HepG2 (cell line): Measurements from ENCODE around the gene B4GALT4. TPM values are rescaled to one million over a fixed set of nuclear protein-coding genes. Genes with fewer than 3 reads are reported as not detected.

Experiments used
- AKAP8 ChIP-seq: sonication (generic); formaldehyde crosslinking; IDR thresholded peaks from 2 replicates; pipeline ENCODE4 v1.5.1; 2020; ENCODE audit warnings: mild to moderate bottlenecking, missing genetic modification reagents
- ARID4A ChIP-seq: sonication (generic); formaldehyde crosslinking; IDR thresholded peaks from 2 replicates; pipeline ENCODE4 v1.5.0; 2020; ENCODE audit warnings: mild to moderate bottlenecking, missing genetic modification reagents, borderline replicate concordance
- CBX1 ChIP-seq: IDR thresholded peaks from one replicate; pipeline ENCODE4 v1.6.1; 2016; ENCODE audit warnings: antibody characterized with exemption, low read depth
- GTF3A ChIP-seq: sonication (generic); formaldehyde crosslinking; conservative IDR thresholded peaks from 2 replicates; pipeline ENCODE4 v1.4.0; 2020; ENCODE audit warnings: mild to moderate bottlenecking, missing genetic modification reagents
- HHEX ChIP-seq: IDR thresholded peaks from 2 replicates; pipeline ENCODE4 v1.6.1; 2016; ENCODE audit warnings: control low read depth
- HNRNPLL ChIP-seq: fragments of 200-400 bp; formaldehyde crosslinking; IDR thresholded peaks from 2 replicates; pipeline ENCODE4 v1.6.1; 2017; ENCODE audit warnings: mild to moderate bottlenecking, low read depth, low read length; ENCODE audit not compliant: poor library complexity, severe bottlenecking
- MBNL3 ChIP-seq: fragments of 250-450 bp; sonication (Bioruptor Pico); conservative IDR thresholded peaks from 2 replicates; pipeline ENCODE4 v1.8.0; 2022; ENCODE audit warnings: mild to moderate bottlenecking, inconsistent platforms
- MED8 ChIP-seq: sonication (generic); formaldehyde crosslinking; IDR thresholded peaks from 2 replicates; pipeline ENCODE4 v1.8.1; 2023; ENCODE audit warnings: mild to moderate bottlenecking, missing genetic modification reagents; ENCODE audit not compliant: insufficient replicate concordance
- MYC ChIP-seq: sonication (generic); formaldehyde crosslinking; IDR thresholded peaks from 2 replicates; pipeline ENCODE4 v1.9.0; 2021; ENCODE audit warnings: missing genetic modification reagents, borderline replicate concordance
- NFKB2 ChIP-seq: sonication (generic); formaldehyde crosslinking; IDR thresholded peaks from 2 replicates; pipeline ENCODE4 v1.4.0; 2020; ENCODE audit warnings: missing genetic modification reagents, borderline replicate concordance
- NFKBIZ ChIP-seq: IDR thresholded peaks from 2 replicates; pipeline ENCODE4 v1.6.1; 2018; ENCODE audit warnings: missing genetic modification reagents, missing compliant biosample characterization
- SAP130 ChIP-seq: IDR thresholded peaks from 2 replicates; pipeline ENCODE4 v1.6.1; 2016; ENCODE audit warnings: low read depth
- ZMYM2 ChIP-seq: sonication (generic); formaldehyde crosslinking; IDR thresholded peaks from 2 replicates; pipeline ENCODE4 v1.8.0; 2022; ENCODE audit warnings: mild to moderate bottlenecking, missing genetic modification reagents
- ZNF18 ChIP-seq: sonication (generic); formaldehyde crosslinking; IDR thresholded peaks from 2 replicates; pipeline ENCODE4 v1.8.0; 2022; ENCODE audit warnings: mild to moderate bottlenecking, missing genetic modification reagents; ENCODE audit not compliant: insufficient replicate concordance
- ZNF441 ChIP-seq: sonication (generic); formaldehyde crosslinking; IDR thresholded peaks from 2 replicates; pipeline ENCODE4 v1.7.0; 2021; ENCODE audit warnings: missing genetic modification reagents, borderline replicate concordance
- ZNF574 ChIP-seq: sonication (generic); formaldehyde crosslinking; IDR thresholded peaks from 2 replicates; pipeline ENCODE4 v1.4.0; 2020; ENCODE audit warnings: missing genetic modification reagents
- ZNF703 ChIP-seq: sonication (generic); formaldehyde crosslinking; IDR thresholded peaks from 2 replicates; pipeline ENCODE4 v1.5.1; 2020; ENCODE audit warnings: missing genetic modification reagents, mild to moderate bottlenecking, moderate library complexity, borderline replicate concordance
- polyA plus RNA-seq, 8 experiments: library from polyadenylated mRNA; depleted of rRNA in 3 of 8; stranded (reverse) in 7 of 8; unstranded in 1 of 8; fragments of >200 nt; fragmentation: Illumina TruSeq in 4 of 8; extraction: Trizol in 4 of 8; gene quantifications; 2 replicates each; pipeline versions ENCODE4 v1.2.1 to v1.2.3, GENCODE V29; 2011 to 2016; ENCODE audit warnings: low read depth in 4 of 8, missing spikeins in 1 of 8, mixed read lengths in 1 of 8; ENCODE audit not compliant: insufficient read depth in 1 of 8
- total RNA-seq, 5 experiments: library from RNA; depleted of rRNA; stranded (reverse); fragments of >200 nt; fragmentation: Illumina TruSeq; extraction: Trizol; gene quantifications; 2 replicates each; pipeline ENCODE4 v1.2.3, GENCODE V29; 2016; ENCODE audit warnings: low read depth in 1 of 5
- TF ChIP-seq, protein P1 (sequence below): sonication (generic); formaldehyde crosslinking; IDR thresholded peaks from 2 replicates; pipeline ENCODE4 v1.5.0; 2020; ENCODE audit warnings: missing genetic modification reagents

B4GALT4 gene
- total and polyA plus RNA-seq, 2 of the 13 experiments (the other 11 are each of a cell fraction or from before 2014, with no cell fraction given): 16.9 to 29.0 TPM

- peak; percentile 83; the same call in 1 of the 2 replicates for TF ChIP-seq ARID4A
- peak; percentile 44; the same call in 1 of the 2 replicates for TF ChIP-seq ZNF574
- TF ChIP-seq NFKB2 (CRISPR knock-in tag): peak; percentile 85
- TF ChIP-seq MBNL3 (CRISPR knock-in tag): no peak
- no peak for TF ChIP-seq GTF3A (CRISPR knock-in tag)
- no peak for TF ChIP-seq HHEX (CRISPR knock-in tag)
- TF ChIP-seq ZMYM2 (CRISPR knock-in tag): peak; percentile 33; the same call in 1 of the 2 replicates
- TF ChIP-seq ZNF18 (CRISPR knock-in tag): peak; percentile 60
- peak; percentile 90 for TF ChIP-seq HNRNPLL
- TF ChIP-seq MYC (CRISPR knock-in tag): peak; percentile 75
- peak; percentile 59 for TF ChIP-seq CBX1
- TF ChIP-seq AKAP8: peak; percentile 50; the same call in 1 of the 2 replicates
- TF ChIP-seq, protein P1, sequence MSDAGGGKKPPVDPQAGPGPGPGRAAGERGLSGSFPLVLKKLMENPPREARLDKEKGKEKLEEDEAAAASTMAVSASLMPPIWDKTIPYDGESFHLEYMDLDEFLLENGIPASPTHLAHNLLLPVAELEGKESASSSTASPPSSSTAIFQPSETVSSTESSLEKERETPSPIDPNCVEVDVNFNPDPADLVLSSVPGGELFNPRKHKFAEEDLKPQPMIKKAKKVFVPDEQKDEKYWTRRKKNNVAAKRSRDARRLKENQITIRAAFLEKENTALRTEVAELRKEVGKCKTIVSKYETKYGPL (CRISPR knock-in tag): peak; percentile 19; the same call in 1 of the 2 replicates
- TF ChIP-seq SAP130 (CRISPR knock-in tag): peak; percentile 59
- peak; percentile 80 for TF ChIP-seq ZNF441
- no peak for TF ChIP-seq ZNF703
- no peak for TF ChIP-seq NFKBIZ (CRISPR knock-in tag)
- TF ChIP-seq MED8 (CRISPR knock-in tag): peak; percentile 1
Measured at GRCh38 chr3:119240591-119241434, at the start of gene B4GALT4 (continued).
